Measurements from ENCODE around the gene APP.

DNA sequence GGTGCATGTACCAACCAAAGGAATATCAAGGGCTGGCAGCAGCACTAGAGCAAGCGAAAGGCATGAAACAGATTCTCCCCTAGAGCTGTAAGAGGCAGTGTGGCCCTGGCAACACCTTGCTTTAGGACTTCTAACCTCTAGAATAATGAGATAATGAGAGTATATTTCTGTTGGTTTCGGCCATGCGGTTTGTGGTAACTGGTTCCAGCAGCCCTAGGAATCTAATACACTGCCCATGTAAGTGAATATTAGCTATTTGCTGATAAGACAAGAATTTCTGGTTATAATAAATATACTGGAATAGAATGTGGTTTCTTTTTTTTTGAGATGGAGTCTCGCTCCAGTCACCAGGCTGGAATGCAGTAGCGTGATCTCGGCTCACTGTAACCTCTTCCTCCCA is 236.4 kb downstream of the APP start:
- TF ChIP-seq EP300 (IDR thresholded peaks at IDR 0.05; ENCODE audit: borderline replicate concordance) (no peak), CEBPB (IDR thresholded peaks at IDR 0.05) (no peak), ZBTB7A (IDR thresholded peaks at IDR 0.05; ENCODE audit: low read depth) (no peak), TAF1 (IDR thresholded peaks at IDR 0.05; ENCODE audit: low read depth) (no peak), RAD21 (IDR thresholded peaks at IDR 0.05; ENCODE audit: low read depth) (no peak), CREB1 (IDR thresholded peaks at IDR 0.05; ENCODE audit: low read depth) (no peak), FOXM1 (IDR thresholded peaks at IDR 0.05; ENCODE audit: borderline replicate concordance, low read depth) (no peak)
- TF ChIP-seq, protein P1, sequence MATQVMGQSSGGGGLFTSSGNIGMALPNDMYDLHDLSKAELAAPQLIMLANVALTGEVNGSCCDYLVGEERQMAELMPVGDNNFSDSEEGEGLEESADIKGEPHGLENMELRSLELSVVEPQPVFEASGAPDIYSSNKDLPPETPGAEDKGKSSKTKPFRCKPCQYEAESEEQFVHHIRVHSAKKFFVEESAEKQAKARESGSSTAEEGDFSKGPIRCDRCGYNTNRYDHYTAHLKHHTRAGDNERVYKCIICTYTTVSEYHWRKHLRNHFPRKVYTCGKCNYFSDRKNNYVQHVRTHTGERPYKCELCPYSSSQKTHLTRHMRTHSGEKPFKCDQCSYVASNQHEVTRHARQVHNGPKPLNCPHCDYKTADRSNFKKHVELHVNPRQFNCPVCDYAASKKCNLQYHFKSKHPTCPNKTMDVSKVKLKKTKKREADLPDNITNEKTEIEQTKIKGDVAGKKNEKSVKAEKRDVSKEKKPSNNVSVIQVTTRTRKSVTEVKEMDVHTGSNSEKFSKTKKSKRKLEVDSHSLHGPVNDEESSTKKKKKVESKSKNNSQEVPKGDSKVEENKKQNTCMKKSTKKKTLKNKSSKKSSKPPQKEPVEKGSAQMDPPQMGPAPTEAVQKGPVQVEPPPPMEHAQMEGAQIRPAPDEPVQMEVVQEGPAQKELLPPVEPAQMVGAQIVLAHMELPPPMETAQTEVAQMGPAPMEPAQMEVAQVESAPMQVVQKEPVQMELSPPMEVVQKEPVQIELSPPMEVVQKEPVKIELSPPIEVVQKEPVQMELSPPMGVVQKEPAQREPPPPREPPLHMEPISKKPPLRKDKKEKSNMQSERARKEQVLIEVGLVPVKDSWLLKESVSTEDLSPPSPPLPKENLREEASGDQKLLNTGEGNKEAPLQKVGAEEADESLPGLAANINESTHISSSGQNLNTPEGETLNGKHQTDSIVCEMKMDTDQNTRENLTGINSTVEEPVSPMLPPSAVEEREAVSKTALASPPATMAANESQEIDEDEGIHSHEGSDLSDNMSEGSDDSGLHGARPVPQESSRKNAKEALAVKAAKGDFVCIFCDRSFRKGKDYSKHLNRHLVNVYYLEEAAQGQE (IDR thresholded peaks at IDR 0.05; ENCODE audit: low read depth): no peak

Data from Ishikawa (cell line).